DMS114 treated with DMSO at 0.1 percent for 48 hours (cell line): ENCODE data around the gene LDLRAP1.

ENCODE experiments used
- DNase-seq: peaks from one replicate; lab custom pipeline; 2025; ENCODE audit not compliant: unreplicated experiment; lab: John Stamatoyannopoulos, UW

LDLRAP1 gene

DNA sequence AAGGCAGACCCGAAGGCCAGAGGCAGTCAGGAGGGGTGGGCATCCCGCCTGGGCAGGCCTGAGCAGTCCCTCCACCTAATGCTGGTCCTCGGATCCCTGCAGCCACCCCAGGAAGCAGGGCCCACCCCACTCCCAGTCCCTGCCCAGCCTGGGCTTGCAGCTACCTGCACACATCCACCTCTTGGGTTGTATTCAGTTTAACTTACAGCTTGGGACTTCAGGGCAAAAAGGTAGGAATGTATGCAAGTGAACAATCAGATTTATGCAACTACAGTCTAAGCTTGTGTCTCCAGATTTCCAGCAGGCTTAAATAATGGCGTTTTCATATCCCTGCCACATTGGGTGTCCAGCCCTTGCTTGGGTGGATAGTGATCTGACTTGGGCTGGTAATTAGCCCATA, 17.4 kb downstream of the LDLRAP1 start:
- DNase-seq = no peak

DNA sequence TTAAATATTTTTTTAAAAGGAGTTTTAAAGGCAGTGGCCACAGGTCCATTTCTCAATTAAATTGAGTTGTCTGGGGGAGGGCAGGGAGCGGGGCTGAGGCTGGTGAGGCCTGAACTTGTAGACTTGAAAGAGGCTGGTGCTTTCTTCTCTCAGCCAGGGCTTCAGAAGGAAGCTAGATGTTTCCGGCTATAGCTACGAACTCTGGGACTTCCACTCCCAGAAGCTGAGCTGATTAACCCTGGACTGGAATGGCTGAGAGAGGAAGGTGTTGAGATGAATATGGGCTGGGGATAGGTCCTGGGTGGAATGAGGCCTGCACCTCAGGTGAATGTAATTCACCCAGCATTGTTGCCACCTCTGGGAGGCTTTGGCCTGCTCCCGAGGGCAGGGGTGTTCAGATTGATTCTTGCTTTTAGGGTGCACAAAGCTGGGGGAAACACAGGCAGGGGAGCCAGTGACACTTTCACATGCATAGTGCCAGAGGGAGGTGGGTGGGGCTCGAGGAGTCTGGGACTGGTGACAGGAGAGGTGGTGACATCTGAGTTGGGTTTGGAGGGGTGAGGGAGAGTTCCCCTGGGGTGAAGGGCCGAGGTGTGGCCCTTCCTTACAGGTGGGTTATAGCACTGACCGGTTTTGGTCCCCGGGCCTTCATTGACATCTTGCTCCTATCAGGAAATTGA, 18.2 kb downstream of the LDLRAP1 start:
- no peak for DNase-seq

DNA sequence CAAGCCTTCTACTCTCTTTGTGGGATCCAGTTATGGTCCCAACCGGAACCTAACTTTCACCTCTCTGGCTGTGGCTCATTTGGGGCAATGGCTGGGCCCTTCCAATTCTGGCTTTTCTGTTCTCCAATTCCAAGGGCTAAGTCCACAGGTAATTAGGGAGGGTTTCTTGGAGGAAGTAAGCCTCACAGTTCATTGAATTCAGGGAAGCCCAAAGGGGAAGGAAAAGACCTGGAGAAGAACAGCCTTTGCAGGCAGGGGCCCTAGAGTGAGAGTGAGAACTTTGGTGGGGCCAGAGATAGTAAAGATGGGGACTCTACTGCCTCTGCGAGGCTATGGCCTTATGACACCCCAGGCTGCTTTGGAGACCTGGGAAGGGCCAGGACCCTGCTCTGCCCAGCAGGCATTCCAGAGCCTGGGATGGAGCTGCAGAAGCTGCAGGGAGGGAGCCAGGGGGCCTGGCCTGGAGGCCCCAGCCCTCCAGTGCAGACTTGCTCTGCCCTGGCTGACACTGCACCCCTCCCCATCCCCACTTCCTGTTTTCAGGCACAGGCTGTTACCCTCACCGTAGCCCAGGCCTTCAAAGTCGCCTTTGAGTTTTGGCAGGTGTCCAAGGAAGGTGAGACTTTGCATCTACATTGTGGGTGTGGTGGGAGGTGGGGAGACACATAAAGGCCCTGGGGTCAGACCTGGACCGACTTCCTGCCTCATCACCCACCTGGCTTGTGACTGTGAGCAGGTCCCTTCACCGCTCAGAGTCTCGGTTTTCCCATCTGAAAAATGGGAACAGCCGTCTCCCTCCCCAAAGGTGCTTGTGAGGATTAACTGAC, 18.9 kb downstream of the LDLRAP1 start:
- no peak for DNase-seq

DNA sequence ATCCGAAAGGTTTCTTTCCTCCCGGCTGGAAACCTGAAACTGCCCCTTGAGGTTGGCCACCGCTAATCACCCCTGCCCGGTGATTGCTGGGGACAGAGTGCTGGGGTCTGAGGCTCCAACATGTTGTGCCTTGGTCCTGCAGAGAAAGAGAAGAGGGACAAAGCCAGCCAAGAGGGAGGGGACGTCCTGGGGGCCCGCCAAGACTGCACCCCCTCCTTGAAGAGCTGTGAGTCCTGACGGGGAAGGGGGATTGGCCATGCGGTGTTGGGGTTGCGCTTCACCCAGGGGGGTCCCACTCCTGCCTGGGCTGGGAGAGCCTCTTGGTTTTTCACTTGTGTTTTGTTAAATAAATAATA, 19.5 kb downstream of the LDLRAP1 start:
- no peak for DNase-seq

DNA sequence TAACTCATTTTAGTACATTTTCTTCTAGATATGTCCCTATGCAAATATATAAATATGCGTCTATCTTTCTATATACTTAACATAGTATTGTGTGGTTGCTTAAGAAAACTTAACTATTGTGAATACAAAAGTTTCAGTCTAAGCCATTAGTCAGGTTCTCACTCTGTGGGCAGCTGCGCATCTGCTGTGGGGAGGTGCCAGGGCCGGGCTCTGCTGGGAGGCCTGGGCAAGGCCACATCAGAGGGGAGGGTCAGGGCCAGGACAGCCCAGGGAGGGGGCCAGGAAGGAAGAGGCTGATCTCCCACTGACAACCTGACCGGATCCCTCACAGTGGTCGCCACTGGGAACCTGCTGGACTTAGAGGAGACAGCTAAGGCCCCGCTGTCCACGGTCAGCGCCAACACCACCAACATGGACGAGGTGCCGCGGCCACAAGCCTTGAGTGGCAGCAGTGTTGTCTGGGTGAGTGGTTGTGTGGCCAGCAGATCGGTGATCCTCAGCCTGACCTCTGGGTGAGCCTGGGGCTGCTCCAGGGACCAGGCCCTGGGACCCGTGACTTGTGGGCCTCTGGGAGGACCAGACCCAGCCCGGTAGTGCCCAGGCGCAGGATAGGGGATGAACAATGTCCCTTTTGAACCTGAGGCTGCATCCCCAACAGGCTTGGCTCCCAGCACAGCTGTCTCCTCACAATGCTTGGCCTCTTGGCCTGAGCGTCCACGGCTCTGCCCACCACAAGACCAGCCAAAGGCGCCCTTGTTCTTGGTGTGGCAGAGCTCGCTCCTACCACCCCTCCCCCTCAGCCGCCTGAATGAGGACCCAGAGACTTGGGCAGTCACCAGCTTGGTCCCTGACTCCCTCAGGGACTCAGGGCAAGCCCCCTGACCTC, 20.2 kb downstream of the LDLRAP1 start:
- DNase-seq = no peak

DNA sequence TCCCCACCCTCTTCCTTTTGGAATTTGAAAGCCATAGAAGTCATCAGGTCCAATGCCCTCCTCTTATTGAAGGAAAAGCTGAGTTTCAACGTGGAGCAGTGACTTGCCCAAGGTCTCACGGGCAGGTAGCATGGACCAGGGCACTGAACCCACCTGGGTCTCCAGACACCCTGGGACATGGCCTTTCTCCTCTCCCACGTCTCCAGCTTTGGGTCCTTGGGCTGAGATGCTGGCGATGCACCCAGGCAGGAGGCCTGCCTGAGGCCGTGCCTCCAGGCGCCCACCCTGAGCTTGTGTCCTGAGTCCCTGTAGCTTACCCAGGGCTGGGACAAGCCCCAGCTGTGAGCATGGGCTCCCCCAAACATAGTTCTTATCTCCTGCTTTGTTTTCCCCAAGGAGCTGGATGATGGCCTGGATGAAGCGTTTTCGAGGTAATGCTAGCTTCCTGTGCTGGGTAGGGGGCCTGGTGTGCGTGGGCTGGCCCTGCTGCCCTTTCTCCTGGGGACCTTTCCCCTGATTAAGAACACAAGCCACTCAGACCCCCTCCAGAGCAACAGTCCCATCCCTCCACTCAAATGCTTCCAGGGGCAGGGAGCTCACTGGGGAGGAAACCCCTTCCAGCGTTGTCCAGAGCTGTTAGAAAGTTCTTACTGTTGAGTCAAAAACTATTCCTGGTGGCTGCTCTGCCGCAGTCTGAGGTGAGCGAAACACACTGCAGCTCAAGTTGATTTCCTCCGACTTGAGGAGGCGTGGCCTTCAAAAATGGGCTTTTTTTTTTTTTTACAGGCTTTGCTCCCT, 21.6 kb downstream of the LDLRAP1 start:
- DNase-seq = no peak

DNA sequence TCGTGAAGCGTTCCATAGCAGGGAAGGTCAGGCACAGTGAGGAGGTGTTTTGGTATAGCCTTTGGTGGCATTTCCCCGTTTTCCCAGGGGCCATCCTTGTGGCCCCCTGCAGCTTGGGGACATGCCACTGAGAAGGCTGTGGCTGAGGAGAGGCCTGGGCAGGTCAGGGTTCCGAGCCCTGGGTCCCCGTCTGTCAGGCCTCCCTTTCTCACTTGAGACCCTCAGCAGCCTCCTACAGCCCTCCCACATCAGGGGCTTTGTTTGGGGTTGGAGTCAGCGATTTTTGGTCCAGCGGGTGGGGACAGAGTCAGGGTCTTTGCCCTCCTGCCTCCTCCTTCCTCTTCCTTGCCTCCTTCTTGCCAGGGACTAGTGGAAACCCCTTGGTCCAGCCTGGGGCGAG, 22.2 kb downstream of the LDLRAP1 start:
- no peak for DNase-seq

DNA sequence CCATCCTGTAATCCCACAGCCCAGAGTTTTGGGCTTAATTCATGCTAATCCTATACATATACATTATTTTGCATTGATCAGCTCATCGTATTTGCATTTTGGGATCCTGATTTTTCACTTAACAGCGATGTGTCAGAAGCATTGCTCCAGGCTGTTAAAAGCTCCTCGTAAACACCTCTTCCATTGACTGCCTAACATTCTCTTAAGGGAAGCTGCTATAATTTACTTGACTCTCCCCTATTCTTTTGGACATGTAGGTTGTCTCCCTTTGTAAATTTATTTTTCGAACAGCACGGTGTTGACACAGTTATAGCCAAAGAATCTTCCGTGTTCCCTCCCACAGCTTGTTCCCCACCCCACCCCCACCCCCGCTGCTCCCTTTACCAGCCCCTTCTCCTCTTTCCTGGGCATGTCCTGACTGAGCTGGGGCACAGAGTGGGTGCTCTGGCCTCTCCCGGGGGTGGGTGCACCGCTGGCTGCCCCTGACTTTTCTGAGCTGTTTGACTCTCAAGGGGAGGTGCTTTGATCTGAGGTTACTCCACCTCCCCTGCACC, 22.8 kb downstream of the LDLRAP1 start:
- DNase-seq = no peak

DNA sequence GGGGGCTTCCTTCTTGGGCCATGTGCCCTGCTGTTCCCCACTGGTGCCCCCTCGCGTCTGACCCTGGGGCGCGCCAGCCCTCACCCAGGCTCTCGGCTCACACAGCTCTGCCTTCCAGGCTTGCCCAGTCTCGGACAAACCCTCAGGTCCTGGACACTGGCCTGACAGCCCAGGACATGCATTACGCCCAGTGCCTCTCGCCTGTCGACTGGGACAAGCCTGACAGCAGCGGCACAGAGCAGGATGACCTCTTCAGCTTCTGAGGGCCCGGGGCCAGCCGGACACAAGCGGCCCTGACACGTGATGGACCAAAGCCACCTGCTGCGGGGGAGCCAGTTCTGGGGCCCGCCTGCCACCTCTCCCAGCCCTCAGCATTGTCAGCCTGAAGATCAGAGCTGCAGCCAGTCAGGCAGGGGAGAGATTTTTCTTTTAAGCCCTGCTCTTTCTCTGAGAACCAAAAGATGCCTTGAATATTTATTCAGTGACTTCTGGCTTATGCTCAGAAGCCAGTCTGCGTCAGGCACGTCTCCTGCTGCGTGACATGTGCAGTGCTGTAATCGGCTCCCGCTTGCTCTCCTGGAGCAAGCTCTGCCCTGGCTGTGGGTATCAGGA, 23.4 kb downstream of the LDLRAP1 start:
- no peak for DNase-seq

DNA sequence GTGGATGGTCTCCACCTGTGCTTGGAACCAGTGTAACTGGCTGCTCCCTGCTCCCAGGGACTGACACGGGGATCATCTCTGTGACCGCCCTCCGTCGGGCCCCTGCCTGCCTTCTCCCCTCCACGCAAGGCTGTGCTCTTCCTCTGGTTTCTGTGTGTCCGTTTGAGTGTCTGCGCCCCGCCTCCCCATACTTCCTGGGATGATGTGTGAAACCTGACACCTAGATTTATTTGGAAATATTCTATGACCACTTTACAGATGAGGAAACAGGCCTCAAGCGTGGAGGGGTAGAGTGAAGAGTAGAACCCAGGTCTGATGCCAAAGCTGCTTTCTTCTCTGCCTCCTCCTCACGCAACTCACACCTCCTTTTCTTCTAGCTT, 24.3 kb downstream of the LDLRAP1 start:
- DNase-seq = no peak

DNA sequence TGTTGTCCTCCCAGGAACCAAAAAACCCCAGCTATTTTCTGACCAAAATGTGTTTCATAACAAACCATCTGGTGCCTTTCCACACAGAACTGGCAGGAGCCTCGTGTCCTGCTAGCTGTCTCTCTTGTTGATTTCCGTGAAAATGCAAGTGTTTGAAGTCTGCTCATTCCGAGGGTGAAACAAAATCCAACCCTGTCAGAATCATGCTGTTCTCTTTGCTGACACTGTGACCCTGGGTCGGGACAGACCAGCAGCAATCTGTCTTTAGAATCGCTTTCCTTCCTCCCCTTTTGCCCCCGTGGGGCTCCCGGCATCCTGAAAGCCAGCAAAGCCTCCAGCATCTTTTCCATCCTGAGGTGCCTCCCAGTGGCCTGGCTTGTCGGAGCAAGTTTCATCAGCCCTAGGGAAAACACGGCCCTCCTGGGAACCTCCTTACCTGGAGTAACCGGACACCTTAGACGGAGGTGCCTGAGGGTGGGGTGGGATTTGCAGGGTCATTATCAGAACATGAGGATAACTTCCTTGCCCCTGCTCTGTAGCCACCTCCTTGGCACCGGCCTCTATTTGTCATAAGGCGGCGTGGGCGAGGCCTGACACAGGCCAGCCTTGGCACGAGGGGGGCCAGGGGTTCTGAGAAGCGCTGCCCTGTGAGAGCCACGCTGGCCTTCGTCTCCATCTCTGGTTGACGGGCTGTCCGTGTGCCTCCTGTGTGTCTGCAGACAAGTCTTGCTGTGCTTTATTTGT, 24.9 kb downstream of the LDLRAP1 start:
- no peak for DNase-seq

DNA sequence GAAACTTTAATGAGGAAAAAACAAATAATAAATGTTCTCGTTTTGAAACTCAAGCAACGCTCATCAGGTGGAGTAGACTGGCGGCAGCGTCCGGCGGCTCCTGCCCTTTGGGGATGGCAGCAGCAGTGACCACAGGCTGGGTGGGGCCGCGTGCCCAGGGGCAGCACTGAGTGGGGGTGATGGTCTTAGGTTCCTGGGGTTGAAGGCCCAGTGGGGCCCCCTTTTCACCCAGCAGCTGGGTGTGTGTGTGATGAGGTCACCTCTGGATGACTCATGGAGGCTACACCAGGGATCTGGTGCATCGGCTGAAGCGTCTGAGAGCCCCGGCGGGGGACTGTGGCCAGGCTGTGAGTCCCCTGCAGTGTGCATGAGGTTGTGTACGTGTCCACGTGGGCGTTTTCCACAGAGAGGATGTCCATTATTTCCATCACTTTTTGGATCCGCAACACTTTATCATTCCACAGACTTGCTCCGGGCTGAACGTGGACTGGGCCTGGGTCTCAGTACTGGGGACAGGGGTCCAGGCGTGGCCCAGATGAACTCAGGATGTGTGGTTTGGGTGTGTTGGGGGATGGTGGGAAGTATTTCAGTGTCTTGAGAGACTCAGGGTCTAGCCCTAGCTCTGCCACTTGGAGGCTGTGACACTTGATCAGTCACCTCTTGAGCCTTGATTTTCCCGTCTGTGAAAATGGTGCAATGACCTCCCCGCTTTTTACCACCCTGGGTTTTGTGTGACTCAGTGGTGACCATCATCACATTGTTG, 25.6 kb downstream of the LDLRAP1 start:
- no peak for DNase-seq

DNA sequence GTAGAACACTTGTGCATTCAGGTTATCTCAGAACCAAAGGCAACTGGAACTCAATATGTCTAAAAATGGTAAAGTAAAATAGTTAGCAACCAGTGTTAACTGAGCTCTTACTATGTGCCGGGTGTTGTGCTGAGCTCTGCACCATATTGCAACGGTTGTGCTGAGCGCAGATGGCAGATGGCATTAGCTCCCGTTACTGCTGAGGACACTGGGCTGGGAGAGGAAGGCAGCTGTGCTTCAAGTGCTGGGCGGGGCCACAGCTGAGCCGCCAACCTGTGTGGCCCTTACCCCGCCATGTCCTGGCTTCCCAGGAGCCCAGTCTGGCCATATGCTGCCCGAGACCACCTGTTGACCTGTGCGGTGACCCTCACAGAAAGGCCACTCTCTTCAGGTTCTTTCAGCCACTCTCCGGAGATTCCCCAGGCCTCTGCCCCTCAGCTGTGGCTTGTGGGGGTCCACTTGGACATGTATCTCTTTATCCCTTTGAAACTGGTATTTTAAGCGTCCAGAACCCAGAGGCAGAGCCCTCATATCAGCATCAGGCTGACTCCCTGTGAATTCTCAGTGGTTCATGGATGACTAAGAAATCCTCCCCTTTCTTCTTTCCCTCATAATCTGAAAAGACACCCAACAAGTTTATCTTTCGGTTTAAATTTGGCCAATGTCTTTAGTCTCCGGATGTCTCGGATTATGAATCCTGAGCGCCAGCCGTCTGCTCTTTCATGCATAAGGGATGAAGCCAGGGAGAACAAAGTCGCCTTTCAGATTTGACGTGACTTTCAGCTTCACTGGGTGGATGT, 26.4 kb downstream of the LDLRAP1 start:
- DNase-seq = no peak

DNA sequence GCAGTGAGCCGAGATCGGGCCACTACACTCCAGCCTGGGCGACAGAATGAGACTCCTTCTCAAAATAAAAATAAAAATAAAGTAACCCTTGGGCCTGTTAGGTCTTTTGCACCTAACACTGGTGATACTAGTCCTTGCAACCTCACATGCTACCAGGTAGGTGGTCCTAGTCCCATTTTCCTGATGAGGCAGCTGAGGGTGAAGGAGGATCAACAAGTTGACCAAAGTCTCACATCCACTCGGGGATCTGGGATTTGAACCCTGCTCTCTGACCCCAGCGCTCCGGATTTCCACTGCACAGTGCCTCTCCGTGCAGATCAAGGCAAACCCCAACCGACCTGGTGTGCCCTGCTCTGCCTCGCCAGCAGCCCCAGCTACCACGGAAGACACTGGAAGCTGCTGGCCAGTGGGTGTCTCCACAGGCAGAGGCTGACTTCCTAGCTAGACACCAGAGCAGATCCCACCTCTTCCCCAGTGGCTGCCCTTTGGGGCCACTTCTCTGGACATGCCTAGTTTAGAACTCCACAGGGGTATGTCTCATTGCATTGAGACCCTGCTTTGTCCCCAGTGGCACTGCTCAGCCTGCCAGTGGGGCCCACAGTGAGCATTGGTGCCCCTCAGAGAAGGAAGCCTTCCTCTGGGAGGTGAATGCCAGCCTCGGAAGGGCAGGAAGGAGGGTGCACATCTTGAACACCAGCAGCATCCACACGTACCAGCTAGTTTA, 27.6 kb downstream of the LDLRAP1 start:
- DNase-seq = no peak

DNA sequence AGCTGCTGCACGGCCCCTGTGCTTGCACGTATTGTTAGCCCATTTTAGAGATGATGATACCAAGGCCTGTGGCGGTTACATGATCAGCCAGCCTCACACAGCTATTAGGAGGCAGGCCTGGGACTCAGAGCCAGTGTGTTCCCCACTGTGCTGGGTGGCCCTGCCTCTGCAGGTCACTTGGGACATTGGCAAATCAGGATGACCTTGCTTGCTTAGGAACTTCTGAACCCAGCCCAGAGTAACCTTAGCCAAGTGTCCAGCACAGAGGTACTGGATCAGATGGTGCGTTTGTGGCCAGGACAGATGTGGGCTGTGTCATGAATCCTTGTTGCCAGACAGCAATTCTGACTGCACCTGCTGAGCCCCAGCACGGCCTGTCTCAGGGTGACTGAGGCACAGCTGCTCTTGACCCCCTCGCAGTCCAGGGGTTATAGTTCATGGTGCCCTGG, 28.1 kb downstream of the LDLRAP1 start:
- no peak for DNase-seq

DNA sequence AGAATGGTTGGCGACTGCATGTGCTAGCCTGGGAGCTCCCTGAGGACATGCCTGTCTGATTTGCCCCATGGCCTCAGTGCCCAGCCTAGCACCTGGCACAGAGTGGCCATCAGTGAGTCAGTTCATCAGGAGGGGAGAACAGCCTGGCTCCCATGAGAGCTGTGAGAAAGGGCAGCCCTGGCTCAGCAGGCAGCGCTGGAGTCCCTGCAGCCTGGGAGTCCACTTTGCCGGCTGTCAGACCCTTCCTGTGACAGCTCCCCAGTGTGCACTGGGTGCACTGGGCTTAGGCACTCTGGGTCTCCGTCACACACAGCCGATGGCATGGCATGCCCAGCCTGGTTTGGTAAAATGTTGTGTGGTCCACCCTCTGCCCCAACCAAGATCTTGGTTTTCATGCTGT, 28.7 kb downstream of the LDLRAP1 start:
- DNase-seq = no peak
